Measurements from ENCODE around the gene KRT84. TPM values are rescaled to one million over a fixed set of nuclear protein-coding genes. Genes with fewer than 3 reads are reported as not detected.

The KRT84 gene
- polyA plus RNA-seq (not detected in 2 replicates), polyA minus RNA-seq (not detected in 2 replicates)

GRCh38 chr12:52385226-52385702 is at the start of gene KRT84:
KRT84 (minus strand) TSS chr12:52385652; CDS start chr12:52385585, 67 bp downstream.
- Histone ChIP-seq H3K9me3 (ENCODE audit: low read length) (no peaks in the 10 kb centered on the region), H3K4me3 (ENCODE audit: low read length) (no peak within 1 kb of the TSS), H3K36me3 (ENCODE audit: insufficient read depth, low read length) (no peaks in the 10 kb centered on the region), H3K4me2 (ENCODE audit: low read length) (no peak within 1 kb of the TSS), H4K20me1 (ENCODE audit: insufficient read depth) (no peaks in the 10 kb centered on the region), H3K27ac (ENCODE audit: low read length) (no peak within 1 kb of the TSS), H3K9me2 (ENCODE audit: insufficient read depth, low read length) (no peaks in the 10 kb centered on the region), H3F3A (ENCODE audit: insufficient read depth, low read length, poor library complexity, severe bottlenecking) (no peaks in the 10 kb centered on the region), H3K79me2 (replicated peaks; ENCODE audit: insufficient read depth, low read length) (no peaks in the 10 kb centered on the region), H3K27me3 (ENCODE audit: insufficient read depth, low read depth, low read length) (no peaks in the 10 kb centered on the region), H2AFZ (ENCODE audit: low read depth, low read length) (no peak within 1 kb of the TSS), H3K9ac (ENCODE audit: low read length) (no peak within 1 kb of the TSS)
- TF ChIP-seq RAD21 (conservative IDR thresholded peaks at IDR 0.05) (no peak), SMC3 (conservative IDR thresholded peaks at IDR 0.05; ENCODE audit: poor library complexity) (no peak), EZH2 (IDR thresholded peaks at IDR 0.05; ENCODE audit: borderline replicate concordance, insufficient read depth, low read length, poor library complexity, severe bottlenecking) (no peak)

GRCh38 chr12:52434760-52435530 is 49.5 kb upstream of the KRT84 start:
- H4K20me1 ChIP-seq (ENCODE audit: insufficient read depth): no peaks in the 10 kb centered on the region
- TF ChIP-seq RAD21 (conservative IDR thresholded peaks at IDR 0.05) (no peak), MXI1 (conservative IDR thresholded peaks at IDR 0.05; ENCODE audit: poor library complexity, severe bottlenecking) (no peak), SMC3 (conservative IDR thresholded peaks at IDR 0.05; ENCODE audit: poor library complexity) (no peak), EP300 (conservative IDR thresholded peaks at IDR 0.05; ENCODE audit: poor library complexity, severe bottlenecking) (no peak), POLR2AphosphoS5 (IDR thresholded peaks at IDR 0.05) (no peak), REST (IDR thresholded peaks at IDR 0.05; ENCODE audit: borderline replicate concordance) (no peak)

GRCh38 chr12:52434081-52434733 is 48.8 kb upstream of the KRT84 start, which contains the start of gene KRT75:
KRT75 (minus strand) TSS chr12:52434371; CDS start chr12:52434304, 67 bp downstream.
- H4K20me1 ChIP-seq (ENCODE audit: insufficient read depth): no peaks in the 10 kb centered on the region
- H3K9me3 ChIP-seq (ENCODE audit: low read length): no peaks in the 10 kb centered on the region
- no peak within 1 kb of the TSS for H3K9ac ChIP-seq (ENCODE audit: low read length)
- H3K27ac ChIP-seq (ENCODE audit: low read length): no peak within 1 kb of the TSS
- no peaks in the 10 kb centered on the region for H3K79me2 ChIP-seq (replicated peaks; ENCODE audit: insufficient read depth, low read length)
- no peaks in the 10 kb centered on the region for H3K27me3 ChIP-seq (ENCODE audit: insufficient read depth, low read depth, low read length)
- no peak within 1 kb of the TSS for H3K4me3 ChIP-seq (ENCODE audit: low read length)
- H3K4me2 ChIP-seq (ENCODE audit: low read length): no peak within 1 kb of the TSS
- H3K9me2 ChIP-seq (ENCODE audit: insufficient read depth, low read length): no peaks in the 10 kb centered on the region
- no peaks in the 10 kb centered on the region for H3K36me3 ChIP-seq (ENCODE audit: insufficient read depth, low read length)
- TF ChIP-seq REST (IDR thresholded peaks at IDR 0.05; ENCODE audit: borderline replicate concordance) (no peak), CTCF (IDR thresholded peaks at IDR 0.05; ENCODE audit: poor library complexity, severe bottlenecking) (no peak), MXI1 (conservative IDR thresholded peaks at IDR 0.05; ENCODE audit: poor library complexity, severe bottlenecking) (no peak), SMC3 (conservative IDR thresholded peaks at IDR 0.05; ENCODE audit: poor library complexity) (no peak), EP300 (conservative IDR thresholded peaks at IDR 0.05; ENCODE audit: poor library complexity, severe bottlenecking) (no peak), EZH2 (IDR thresholded peaks at IDR 0.05; ENCODE audit: borderline replicate concordance, insufficient read depth, low read length, poor library complexity, severe bottlenecking) (no peak), TAF1 (IDR thresholded peaks at IDR 0.05; ENCODE audit: low read depth) (no peak), RAD21 (conservative IDR thresholded peaks at IDR 0.05) (no peak)
- H3F3A ChIP-seq (ENCODE audit: insufficient read depth, low read length, poor library complexity, severe bottlenecking): no peaks in the 10 kb centered on the region
- H2AFZ ChIP-seq (ENCODE audit: low read depth, low read length): no peak within 1 kb of the TSS

More at GRCh38 chr12:52434760-52435530, 49.5 kb upstream of the KRT84 start:
- Histone ChIP-seq H3K9me3 (ENCODE audit: low read length) (no peaks in the 10 kb centered on the region), H3K27me3 (ENCODE audit: insufficient read depth, low read depth, low read length) (no peaks in the 10 kb centered on the region), H3K27ac (ENCODE audit: low read length) (no peak overlapping the region), H3K9me2 (ENCODE audit: insufficient read depth, low read length) (no peaks in the 10 kb centered on the region), H3F3A (ENCODE audit: insufficient read depth, low read length, poor library complexity, severe bottlenecking) (no peaks in the 10 kb centered on the region), H2AFZ (ENCODE audit: low read depth, low read length) (no peak overlapping the region), H3K4me2 (ENCODE audit: low read length) (no peak overlapping the region), H3K36me3 (ENCODE audit: insufficient read depth, low read length) (no peaks in the 10 kb centered on the region), H3K79me2 (replicated peaks; ENCODE audit: insufficient read depth, low read length) (no peaks in the 10 kb centered on the region), H3K4me3 (ENCODE audit: low read length) (no peak overlapping the region), H3K9ac (ENCODE audit: low read length) (no peak overlapping the region)
